HEK293 (cell line): ENCODE results near the gene PTP4A1.

ENCODE experiments used
- FEZF1 ChIP-seq: fragments of 450-650 bp; formaldehyde crosslinking; IDR thresholded peaks from 2 replicates; pipeline ENCODE4 v1.5.1; 2016; ENCODE audit warnings: missing biosample characterization, missing genetic modification characterization
- GLI2 ChIP-seq: fragments of 450-650 bp; formaldehyde crosslinking; IDR thresholded peaks from 2 replicates; pipeline ENCODE4; 2017; ENCODE audit warnings: missing biosample characterization, missing genetic modification characterization, low read depth, borderline replicate concordance
- OSR2 ChIP-seq: fragments of 450-650 bp; formaldehyde crosslinking; IDR thresholded peaks from 2 replicates; pipeline ENCODE4 v1.5.1; 2016; ENCODE audit warnings: missing biosample characterization, missing genetic modification characterization
- WT1 ChIP-seq: fragments of 450-650 bp; formaldehyde crosslinking; IDR thresholded peaks from 2 replicates; pipeline ENCODE4 v1.5.1; 2016; ENCODE audit warnings: missing biosample characterization, missing genetic modification characterization
- ZFP41 ChIP-seq: fragments of 450-650 bp; formaldehyde crosslinking; IDR thresholded peaks from 2 replicates; pipeline ENCODE4 v1.5.1; 2016; ENCODE audit warnings: missing biosample characterization, missing genetic modification characterization, borderline replicate concordance
- ZIC2 ChIP-seq: fragments of 450-650 bp; formaldehyde crosslinking; IDR thresholded peaks from 2 replicates; pipeline ENCODE4 v1.5.1; 2016; ENCODE audit warnings: missing biosample characterization, missing genetic modification characterization
- ZNF10 ChIP-seq: fragments of 450-650 bp; formaldehyde crosslinking; IDR thresholded peaks from 2 replicates; pipeline ENCODE4 v1.5.1; 2017; ENCODE audit warnings: missing biosample characterization, missing genetic modification characterization
- ZNF114 ChIP-seq: fragments of 450-650 bp; formaldehyde crosslinking; IDR thresholded peaks from 2 replicates; pipeline ENCODE4 v1.5.0; 2017; ENCODE audit warnings: missing biosample characterization, missing genetic modification characterization
- ZNF138 ChIP-seq: fragments of 450-650 bp; formaldehyde crosslinking; IDR thresholded peaks from 2 replicates; pipeline ENCODE4 v1.5.1; 2016; ENCODE audit warnings: missing biosample characterization, missing genetic modification characterization, borderline replicate concordance
- ZNF324 ChIP-seq: fragments of 450-650 bp; formaldehyde crosslinking; IDR thresholded peaks from 2 replicates; pipeline ENCODE4 v1.5.1; 2016; ENCODE audit warnings: missing biosample characterization, missing genetic modification characterization
- ZNF335 ChIP-seq: fragments of 450-650 bp; formaldehyde crosslinking; conservative IDR thresholded peaks from 2 replicates; pipeline ENCODE4 v1.5.1; 2016; ENCODE audit warnings: missing biosample characterization, missing genetic modification characterization
- ZNF37A ChIP-seq: fragments of 450-650 bp; IDR thresholded peaks from 2 replicates; pipeline ENCODE4 v1.5.1; 2018; ENCODE audit warnings: missing biosample characterization, missing genetic modification characterization
- ZNF404 ChIP-seq: fragments of 450-650 bp; formaldehyde crosslinking; IDR thresholded peaks from 2 replicates; pipeline ENCODE4 v1.5.1; 2017; ENCODE audit warnings: missing biosample characterization, missing genetic modification characterization
- ZNF623 ChIP-seq: fragments of 450-650 bp; formaldehyde crosslinking; IDR thresholded peaks from 2 replicates; pipeline ENCODE4 v1.5.1; 2016; ENCODE audit warnings: missing biosample characterization, missing genetic modification characterization
- ZNF626 ChIP-seq: fragments of 450-650 bp; sonication (Bioruptor Pico); formaldehyde crosslinking; IDR thresholded peaks from 2 replicates; pipeline ENCODE4 v1.5.1; 2018; ENCODE audit warnings: missing biosample characterization, missing genetic modification characterization, inconsistent platforms
- ZNF707 ChIP-seq: fragments of 450-650 bp; formaldehyde crosslinking; IDR thresholded peaks from 2 replicates; pipeline ENCODE4 v1.5.1; 2016; ENCODE audit warnings: missing biosample characterization, missing genetic modification characterization
- ZNF776 ChIP-seq: fragments of 450-650 bp; formaldehyde crosslinking; IDR thresholded peaks from 2 replicates; pipeline ENCODE4 v1.5.0; 2017; ENCODE audit warnings: missing biosample characterization, missing genetic modification characterization, borderline replicate concordance
- ZNF785 ChIP-seq: fragments of 450-650 bp; formaldehyde crosslinking; IDR thresholded peaks from 2 replicates; pipeline ENCODE4 v1.5.1; 2016; ENCODE audit warnings: missing biosample characterization, missing genetic modification characterization
- ZNF837 ChIP-seq: fragments of 450-650 bp; formaldehyde crosslinking; IDR thresholded peaks from 2 replicates; pipeline ENCODE4 v1.5.1; 2016; ENCODE audit warnings: missing biosample characterization, missing genetic modification characterization
- ZSCAN23 ChIP-seq: fragments of 450-650 bp; formaldehyde crosslinking; IDR thresholded peaks from 2 replicates; pipeline ENCODE4 v1.5.1; 2016; ENCODE audit warnings: missing biosample characterization, missing genetic modification characterization
- TF ChIP-seq, protein P1 (sequence below): fragments of 450-650 bp; formaldehyde crosslinking; IDR thresholded peaks from 2 replicates; pipeline ENCODE4 v1.5.1; 2016; ENCODE audit warnings: missing biosample characterization, missing genetic modification characterization, borderline replicate concordance
- TF ChIP-seq, protein P2 (sequence below): fragments of 450-650 bp; formaldehyde crosslinking; IDR thresholded peaks from 2 replicates; pipeline ENCODE4 v1.5.1; 2017; ENCODE audit warnings: missing biosample characterization, missing genetic modification characterization
- TF ChIP-seq, protein P3 (sequence below): fragments of 450-650 bp; formaldehyde crosslinking; IDR thresholded peaks from 2 replicates; pipeline ENCODE4 v1.5.0; 2017; ENCODE audit warnings: missing biosample characterization, missing genetic modification characterization, borderline replicate concordance
- TF ChIP-seq, protein P4 (sequence below): IDR thresholded peaks from 2 replicates; pipeline ENCODE4 v1.6.1; 2011; ENCODE audit warnings: mild to moderate bottlenecking, low read depth, low read length, borderline replicate concordance
- TF ChIP-seq, protein P5 (sequence below): fragments of 450-650 bp; formaldehyde crosslinking; IDR thresholded peaks from 2 replicates; pipeline ENCODE4 v1.5.1; 2017; ENCODE audit warnings: missing biosample characterization, missing genetic modification characterization
- TF ChIP-seq, protein P6 (sequence below): fragments of 450-650 bp; formaldehyde crosslinking; IDR thresholded peaks from 2 replicates; pipeline ENCODE4 v1.5.1; 2017; ENCODE audit warnings: missing biosample characterization, missing genetic modification characterization

PTP4A1 gene

DNA sequence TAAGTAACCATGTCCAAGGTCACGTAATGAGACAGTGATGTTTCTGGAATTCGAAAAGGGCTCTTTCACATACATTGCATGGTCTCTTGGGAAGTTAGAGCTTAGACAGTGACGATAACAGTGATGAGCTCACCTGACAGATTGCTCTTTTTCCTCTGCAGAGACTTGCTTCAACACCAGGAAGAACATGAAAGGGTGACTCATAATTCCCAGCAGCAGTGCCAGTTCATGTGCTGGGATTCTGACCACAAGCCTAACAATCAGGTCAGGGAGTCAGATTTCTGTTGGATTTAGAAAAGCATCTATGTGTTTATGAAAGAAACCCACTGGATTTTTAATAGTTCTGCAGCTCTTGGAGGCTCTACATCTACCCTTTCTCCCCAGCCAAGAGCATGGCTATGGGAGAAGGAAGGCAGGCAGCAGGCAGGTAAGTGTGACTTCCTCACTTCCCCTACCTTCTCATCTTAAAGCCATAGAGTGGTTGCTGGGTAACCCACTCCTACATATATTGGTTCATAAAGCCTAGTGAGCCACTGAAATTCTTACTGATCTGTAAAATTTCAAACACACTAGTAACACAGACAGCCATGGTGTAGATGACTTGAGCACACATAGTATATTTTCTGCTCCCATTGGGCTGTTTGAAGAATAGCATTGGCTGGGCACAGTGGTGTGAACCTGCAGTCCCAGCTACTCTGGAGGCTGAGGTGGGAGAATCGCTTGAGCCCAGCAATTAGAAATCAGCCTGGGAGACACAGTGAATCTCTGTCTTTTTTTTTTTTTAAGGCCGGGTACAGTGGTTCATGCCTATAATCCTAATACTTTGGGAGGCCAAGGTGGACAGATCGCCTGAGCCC, 44.4 kb upstream of the PTP4A1 start (continued):
- TF ChIP-seq, protein P1, sequence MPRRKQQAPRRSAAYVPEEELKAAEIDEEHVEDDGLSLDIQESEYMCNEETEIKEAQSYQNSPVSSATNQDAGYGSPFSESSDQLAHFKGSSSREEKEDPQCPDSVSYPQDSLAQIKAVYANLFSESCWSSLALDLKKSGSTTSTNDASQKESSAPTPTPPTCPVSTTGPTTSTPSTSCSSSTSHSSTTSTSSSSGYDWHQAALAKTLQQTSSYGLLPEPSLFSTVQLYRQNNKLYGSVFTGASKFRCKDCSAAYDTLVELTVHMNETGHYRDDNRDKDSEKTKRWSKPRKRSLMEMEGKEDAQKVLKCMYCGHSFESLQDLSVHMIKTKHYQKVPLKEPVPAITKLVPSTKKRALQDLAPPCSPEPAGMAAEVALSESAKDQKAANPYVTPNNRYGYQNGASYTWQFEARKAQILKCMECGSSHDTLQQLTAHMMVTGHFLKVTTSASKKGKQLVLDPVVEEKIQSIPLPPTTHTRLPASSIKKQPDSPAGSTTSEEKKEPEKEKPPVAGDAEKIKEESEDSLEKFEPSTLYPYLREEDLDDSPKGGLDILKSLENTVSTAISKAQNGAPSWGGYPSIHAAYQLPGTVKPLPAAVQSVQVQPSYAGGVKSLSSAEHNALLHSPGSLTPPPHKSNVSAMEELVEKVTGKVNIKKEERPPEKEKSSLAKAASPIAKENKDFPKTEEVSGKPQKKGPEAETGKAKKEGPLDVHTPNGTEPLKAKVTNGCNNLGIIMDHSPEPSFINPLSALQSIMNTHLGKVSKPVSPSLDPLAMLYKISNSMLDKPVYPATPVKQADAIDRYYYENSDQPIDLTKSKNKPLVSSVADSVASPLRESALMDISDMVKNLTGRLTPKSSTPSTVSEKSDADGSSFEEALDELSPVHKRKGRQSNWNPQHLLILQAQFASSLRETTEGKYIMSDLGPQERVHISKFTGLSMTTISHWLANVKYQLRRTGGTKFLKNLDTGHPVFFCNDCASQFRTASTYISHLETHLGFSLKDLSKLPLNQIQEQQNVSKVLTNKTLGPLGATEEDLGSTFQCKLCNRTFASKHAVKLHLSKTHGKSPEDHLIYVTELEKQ (tag by site-specific recombination) = peak; percentile 52; the same call in 1 of the 2 replicates
- TF ChIP-seq OSR2 (tag by site-specific recombination) (peak; percentile 38; the same call in 1 of the 2 replicates), GLI2 (no peak), ZNF785 (tag by site-specific recombination) (no peak), ZNF37A (no peak), ZNF404 (tag by site-specific recombination) (no peak), ZNF837 (no peak), ZNF626 (tag by site-specific recombination) (no peak), ZNF114 (tag by site-specific recombination) (no peak), FEZF1 (tag by site-specific recombination) (peak; percentile 92), WT1 (tag by site-specific recombination) (no peak; the same call in 1 of the 2 replicates), ZSCAN23 (tag by site-specific recombination) (no peak), ZNF335 (tag by site-specific recombination) (0 out of 2 replicates have a peak, but pooled peaks have one; percentile 31), ZFP41 (tag by site-specific recombination) (no peak), ZIC2 (no peak), ZNF623 (0 out of 2 replicates have a peak, but pooled peaks have one; percentile 9), ZNF707 (no peak), ZNF324 (tag by site-specific recombination) (no peak), ZNF776 (tag by site-specific recombination) (no peak), ZNF138 (tag by site-specific recombination) (no peak), ZNF10 (tag by site-specific recombination) (0 out of 2 replicates have a peak, but pooled peaks have one; percentile 52)
- TF ChIP-seq, protein P2, sequence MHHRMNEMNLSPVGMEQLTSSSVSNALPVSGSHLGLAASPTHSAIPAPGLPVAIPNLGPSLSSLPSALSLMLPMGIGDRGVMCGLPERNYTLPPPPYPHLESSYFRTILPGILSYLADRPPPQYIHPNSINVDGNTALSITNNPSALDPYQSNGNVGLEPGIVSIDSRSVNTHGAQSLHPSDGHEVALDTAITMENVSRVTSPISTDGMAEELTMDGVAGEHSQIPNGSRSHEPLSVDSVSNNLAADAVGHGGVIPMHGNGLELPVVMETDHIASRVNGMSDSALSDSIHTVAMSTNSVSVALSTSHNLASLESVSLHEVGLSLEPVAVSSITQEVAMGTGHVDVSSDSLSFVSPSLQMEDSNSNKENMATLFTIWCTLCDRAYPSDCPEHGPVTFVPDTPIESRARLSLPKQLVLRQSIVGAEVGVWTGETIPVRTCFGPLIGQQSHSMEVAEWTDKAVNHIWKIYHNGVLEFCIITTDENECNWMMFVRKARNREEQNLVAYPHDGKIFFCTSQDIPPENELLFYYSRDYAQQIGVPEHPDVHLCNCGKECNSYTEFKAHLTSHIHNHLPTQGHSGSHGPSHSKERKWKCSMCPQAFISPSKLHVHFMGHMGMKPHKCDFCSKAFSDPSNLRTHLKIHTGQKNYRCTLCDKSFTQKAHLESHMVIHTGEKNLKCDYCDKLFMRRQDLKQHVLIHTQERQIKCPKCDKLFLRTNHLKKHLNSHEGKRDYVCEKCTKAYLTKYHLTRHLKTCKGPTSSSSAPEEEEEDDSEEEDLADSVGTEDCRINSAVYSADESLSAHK (tag by site-specific recombination) = no peak
- TF ChIP-seq, protein P3, sequence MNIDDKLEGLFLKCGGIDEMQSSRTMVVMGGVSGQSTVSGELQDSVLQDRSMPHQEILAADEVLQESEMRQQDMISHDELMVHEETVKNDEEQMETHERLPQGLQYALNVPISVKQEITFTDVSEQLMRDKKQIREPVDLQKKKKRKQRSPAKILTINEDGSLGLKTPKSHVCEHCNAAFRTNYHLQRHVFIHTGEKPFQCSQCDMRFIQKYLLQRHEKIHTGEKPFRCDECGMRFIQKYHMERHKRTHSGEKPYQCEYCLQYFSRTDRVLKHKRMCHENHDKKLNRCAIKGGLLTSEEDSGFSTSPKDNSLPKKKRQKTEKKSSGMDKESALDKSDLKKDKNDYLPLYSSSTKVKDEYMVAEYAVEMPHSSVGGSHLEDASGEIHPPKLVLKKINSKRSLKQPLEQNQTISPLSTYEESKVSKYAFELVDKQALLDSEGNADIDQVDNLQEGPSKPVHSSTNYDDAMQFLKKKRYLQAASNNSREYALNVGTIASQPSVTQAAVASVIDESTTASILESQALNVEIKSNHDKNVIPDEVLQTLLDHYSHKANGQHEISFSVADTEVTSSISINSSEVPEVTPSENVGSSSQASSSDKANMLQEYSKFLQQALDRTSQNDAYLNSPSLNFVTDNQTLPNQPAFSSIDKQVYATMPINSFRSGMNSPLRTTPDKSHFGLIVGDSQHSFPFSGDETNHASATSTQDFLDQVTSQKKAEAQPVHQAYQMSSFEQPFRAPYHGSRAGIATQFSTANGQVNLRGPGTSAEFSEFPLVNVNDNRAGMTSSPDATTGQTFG (tag by site-specific recombination) = no peak
- TF ChIP-seq, protein P4, sequence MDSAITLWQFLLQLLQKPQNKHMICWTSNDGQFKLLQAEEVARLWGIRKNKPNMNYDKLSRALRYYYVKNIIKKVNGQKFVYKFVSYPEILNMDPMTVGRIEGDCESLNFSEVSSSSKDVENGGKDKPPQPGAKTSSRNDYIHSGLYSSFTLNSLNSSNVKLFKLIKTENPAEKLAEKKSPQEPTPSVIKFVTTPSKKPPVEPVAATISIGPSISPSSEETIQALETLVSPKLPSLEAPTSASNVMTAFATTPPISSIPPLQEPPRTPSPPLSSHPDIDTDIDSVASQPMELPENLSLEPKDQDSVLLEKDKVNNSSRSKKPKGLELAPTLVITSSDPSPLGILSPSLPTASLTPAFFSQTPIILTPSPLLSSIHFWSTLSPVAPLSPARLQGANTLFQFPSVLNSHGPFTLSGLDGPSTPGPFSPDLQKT = no peak
- TF ChIP-seq, protein P5, sequence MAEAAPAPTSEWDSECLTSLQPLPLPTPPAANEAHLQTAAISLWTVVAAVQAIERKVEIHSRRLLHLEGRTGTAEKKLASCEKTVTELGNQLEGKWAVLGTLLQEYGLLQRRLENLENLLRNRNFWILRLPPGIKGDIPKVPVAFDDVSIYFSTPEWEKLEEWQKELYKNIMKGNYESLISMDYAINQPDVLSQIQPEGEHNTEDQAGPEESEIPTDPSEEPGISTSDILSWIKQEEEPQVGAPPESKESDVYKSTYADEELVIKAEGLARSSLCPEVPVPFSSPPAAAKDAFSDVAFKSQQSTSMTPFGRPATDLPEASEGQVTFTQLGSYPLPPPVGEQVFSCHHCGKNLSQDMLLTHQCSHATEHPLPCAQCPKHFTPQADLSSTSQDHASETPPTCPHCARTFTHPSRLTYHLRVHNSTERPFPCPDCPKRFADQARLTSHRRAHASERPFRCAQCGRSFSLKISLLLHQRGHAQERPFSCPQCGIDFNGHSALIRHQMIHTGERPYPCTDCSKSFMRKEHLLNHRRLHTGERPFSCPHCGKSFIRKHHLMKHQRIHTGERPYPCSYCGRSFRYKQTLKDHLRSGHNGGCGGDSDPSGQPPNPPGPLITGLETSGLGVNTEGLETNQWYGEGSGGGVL = 0 out of 2 replicates have a peak, but pooled peaks have one; percentile 35
- TF ChIP-seq, protein P6, sequence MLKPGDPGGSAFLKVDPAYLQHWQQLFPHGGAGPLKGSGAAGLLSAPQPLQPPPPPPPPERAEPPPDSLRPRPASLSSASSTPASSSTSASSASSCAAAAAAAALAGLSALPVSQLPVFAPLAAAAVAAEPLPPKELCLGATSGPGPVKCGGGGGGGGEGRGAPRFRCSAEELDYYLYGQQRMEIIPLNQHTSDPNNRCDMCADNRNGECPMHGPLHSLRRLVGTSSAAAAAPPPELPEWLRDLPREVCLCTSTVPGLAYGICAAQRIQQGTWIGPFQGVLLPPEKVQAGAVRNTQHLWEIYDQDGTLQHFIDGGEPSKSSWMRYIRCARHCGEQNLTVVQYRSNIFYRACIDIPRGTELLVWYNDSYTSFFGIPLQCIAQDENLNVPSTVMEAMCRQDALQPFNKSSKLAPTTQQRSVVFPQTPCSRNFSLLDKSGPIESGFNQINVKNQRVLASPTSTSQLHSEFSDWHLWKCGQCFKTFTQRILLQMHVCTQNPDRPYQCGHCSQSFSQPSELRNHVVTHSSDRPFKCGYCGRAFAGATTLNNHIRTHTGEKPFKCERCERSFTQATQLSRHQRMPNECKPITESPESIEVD (tag by site-specific recombination) = no peak
